Body of pancreas (tissue), 4 donors: ENCODE measurements around the gene SLC37A2.

Source experiments
- POLR2A ChIP-seq, 3 donors: fragments of 450-650 bp; IDR thresholded peaks; one replicate each; pipeline ENCODE4 v1.6.1; 2016; ENCODE audit warnings: antibody characterized with exemption in 3 of 3, mild to moderate bottlenecking in 2 of 3
- TF ChIP-seq, protein P1 (sequence below), 7 experiments: fragments of 450-650 bp in 4 of 7; fragments of 200-600 bp in 3 of 7; sonication (generic) in 3 of 7; IDR thresholded peaks; one replicate each; pipeline ENCODE4 v1.5.1; 2016 to 2019; ENCODE audit warnings: antibody characterized with exemption in 7 of 7

- TF ChIP-seq, protein P1, sequence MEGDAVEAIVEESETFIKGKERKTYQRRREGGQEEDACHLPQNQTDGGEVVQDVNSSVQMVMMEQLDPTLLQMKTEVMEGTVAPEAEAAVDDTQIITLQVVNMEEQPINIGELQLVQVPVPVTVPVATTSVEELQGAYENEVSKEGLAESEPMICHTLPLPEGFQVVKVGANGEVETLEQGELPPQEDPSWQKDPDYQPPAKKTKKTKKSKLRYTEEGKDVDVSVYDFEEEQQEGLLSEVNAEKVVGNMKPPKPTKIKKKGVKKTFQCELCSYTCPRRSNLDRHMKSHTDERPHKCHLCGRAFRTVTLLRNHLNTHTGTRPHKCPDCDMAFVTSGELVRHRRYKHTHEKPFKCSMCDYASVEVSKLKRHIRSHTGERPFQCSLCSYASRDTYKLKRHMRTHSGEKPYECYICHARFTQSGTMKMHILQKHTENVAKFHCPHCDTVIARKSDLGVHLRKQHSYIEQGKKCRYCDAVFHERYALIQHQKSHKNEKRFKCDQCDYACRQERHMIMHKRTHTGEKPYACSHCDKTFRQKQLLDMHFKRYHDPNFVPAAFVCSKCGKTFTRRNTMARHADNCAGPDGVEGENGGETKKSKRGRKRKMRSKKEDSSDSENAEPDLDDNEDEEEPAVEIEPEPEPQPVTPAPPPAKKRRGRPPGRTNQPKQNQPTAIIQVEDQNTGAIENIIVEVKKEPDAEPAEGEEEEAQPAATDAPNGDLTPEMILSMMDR (IDR thresholded peaks at IDR 0.05), result no peak
- TF ChIP-seq POLR2A (IDR thresholded peaks at IDR 0.05), result no peak
Measured at GRCh38 chr11:125084057-125084416, 20.9 kb downstream of the SLC37A2 start.
